ENCODE data around the gene PATZ1.

PATZ1 gene

DNA sequence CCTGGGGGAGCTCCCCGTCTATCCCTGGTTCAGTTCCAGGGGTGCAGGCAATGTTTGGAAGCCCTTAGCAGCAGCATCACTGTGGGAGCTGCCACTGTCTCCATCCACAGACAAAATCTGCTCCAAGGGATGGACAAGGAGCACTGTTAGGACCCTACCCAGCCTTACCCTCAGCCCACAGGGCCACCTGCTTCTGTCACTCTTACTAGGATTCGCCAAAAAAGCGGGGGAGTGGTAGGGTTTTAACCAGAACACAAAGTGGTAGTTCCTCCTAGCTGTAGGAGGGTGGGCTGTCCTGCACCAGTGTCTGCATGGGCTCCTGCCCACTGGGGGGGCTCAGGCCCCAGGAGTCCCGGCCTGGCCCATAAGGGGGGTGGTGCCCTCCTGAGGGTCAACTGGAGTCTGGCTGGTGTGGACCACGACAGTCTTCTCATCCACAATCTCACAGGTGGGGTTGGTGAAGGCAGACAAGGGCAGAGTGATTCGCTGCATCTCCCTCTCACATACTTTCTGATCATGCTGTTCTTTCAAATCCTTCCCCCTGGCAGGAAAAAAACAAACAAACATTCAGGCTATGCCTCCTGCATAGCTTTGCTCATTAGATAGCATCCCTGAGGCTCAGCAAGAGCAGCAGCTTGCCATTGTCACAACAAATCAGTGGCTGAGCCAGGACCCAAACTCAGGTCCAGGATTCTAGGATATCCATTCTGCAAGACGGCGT lies 63.2 kb downstream of the PATZ1 start:
- TF ChIP-seq, protein P1, sequence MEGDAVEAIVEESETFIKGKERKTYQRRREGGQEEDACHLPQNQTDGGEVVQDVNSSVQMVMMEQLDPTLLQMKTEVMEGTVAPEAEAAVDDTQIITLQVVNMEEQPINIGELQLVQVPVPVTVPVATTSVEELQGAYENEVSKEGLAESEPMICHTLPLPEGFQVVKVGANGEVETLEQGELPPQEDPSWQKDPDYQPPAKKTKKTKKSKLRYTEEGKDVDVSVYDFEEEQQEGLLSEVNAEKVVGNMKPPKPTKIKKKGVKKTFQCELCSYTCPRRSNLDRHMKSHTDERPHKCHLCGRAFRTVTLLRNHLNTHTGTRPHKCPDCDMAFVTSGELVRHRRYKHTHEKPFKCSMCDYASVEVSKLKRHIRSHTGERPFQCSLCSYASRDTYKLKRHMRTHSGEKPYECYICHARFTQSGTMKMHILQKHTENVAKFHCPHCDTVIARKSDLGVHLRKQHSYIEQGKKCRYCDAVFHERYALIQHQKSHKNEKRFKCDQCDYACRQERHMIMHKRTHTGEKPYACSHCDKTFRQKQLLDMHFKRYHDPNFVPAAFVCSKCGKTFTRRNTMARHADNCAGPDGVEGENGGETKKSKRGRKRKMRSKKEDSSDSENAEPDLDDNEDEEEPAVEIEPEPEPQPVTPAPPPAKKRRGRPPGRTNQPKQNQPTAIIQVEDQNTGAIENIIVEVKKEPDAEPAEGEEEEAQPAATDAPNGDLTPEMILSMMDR (IDR thresholded peaks at IDR 0.05; ENCODE audit: extremely low read depth, missing control alignments) = no peak
- DNase-seq (ENCODE audit: low spot score) = no peak

DNA sequence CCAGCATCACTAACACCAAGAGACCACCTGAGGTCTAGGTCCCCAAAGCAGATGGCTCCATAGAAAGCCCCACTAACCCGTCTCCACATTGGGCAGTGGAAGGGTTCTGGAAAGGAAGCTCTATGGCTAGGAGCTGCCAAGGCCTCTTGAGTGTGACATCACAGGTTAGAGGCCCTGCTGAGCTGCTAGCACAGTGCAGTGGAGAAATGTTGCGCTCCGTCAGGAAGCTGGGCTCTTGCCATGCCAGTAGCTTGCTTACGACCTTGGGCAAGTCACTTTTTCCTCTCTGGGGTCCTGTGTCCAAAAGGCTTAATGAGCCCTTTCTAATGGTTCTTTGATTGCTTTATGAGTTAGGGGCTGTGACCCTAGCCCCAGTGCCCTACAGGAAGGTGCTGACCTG lies 64.4 kb downstream of the PATZ1 start:
- TF ChIP-seq, protein P1 (IDR thresholded peaks at IDR 0.05; ENCODE audit: extremely low read depth, missing control alignments) = no peak
- no peak for DNase-seq (ENCODE audit: low spot score)

DNA sequence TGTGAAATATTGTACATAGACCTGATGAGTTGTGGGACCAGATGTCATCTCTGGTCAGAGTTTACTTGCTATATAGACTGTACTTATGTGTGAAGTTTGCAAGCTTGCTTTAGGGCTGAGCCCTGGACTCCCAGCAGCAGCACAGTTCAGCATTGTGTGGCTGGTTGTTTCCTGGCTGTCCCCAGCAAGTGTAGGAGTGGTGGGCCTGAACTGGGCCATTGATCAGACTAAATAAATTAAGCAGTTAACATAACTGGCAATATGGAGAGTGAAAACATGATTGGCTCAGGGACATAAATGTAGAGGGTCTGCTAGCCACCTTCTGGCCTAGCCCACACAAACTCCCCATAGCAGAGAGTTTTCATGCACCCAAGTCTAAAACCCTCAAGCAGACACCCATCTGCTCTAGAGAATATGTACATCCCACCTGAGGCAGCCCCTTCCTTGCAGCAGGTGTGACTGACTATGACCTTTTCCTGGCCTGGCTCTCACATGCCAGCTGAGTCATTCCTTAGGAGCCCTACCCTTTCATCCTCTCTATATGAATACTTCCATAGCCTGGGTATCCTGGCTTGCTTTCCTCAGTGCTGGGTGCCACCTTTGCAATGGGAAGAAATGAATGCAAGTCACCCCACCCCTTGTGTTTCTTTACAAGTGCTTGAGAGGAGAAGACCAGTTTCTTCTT lies 66.2 kb downstream of the PATZ1 start:
- DNase-seq (ENCODE audit: low spot score) = no peak
- TF ChIP-seq, protein P1 (IDR thresholded peaks at IDR 0.05; ENCODE audit: extremely low read depth, missing control alignments) = no peak

DNA sequence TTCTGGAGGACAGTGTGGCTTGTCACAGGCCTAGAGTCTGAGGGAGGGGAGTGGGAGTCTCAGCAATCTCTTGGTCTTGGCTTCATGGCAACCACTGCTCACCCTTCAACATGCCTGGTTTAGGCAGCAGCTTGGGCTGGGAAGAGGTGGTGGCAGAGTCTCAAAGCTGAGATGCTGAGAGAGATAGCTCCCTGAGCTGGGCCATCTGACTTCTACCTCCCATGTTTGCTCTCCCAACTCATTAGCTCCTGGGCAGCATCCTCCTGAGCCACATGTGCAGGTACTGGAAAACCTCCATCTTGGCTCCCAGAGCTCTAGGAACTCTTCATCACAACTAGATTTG lies 66.8 kb downstream of the PATZ1 start:
- TF ChIP-seq, protein P1 (IDR thresholded peaks at IDR 0.05; ENCODE audit: extremely low read depth, missing control alignments) = no peak
- DNase-seq (ENCODE audit: low spot score) = no peak

DNA sequence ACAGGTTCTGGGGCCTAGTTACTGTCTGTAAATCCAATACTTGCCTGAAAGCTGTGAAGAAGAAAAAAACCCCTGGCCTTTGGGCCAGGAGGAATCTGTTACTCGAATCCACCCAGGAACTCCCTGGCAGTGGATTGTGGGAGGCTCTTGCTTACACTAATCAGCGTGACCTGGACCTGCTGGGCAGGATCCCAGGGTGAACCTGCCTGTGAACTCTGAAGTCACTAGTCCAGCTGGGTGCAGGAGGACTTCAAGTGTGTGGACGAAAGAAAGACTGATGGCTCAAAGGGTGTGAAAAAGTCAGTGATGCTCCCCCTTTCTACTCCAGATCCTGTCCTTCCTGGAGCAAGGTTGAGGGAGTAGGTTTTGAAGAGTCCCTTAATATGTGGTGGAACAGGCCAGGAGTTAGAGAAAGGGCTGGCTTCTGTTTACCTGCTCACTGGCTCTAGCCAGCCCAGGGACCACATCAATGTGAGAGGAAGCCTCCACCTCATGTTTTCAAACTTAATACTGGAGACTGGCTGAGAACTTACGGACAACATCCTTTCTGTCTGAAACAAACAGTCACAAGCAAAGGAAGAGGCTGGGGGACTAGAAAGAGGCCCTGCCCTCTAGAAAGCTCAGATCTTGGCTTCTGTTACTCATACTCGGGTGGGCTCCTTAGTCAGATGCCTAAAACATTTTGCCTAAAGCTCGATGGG lies 67.4 kb downstream of the PATZ1 start:
- no peak for DNase-seq (ENCODE audit: low spot score)
- TF ChIP-seq, protein P1 (IDR thresholded peaks at IDR 0.05; ENCODE audit: extremely low read depth, missing control alignments) = no peak

DNA sequence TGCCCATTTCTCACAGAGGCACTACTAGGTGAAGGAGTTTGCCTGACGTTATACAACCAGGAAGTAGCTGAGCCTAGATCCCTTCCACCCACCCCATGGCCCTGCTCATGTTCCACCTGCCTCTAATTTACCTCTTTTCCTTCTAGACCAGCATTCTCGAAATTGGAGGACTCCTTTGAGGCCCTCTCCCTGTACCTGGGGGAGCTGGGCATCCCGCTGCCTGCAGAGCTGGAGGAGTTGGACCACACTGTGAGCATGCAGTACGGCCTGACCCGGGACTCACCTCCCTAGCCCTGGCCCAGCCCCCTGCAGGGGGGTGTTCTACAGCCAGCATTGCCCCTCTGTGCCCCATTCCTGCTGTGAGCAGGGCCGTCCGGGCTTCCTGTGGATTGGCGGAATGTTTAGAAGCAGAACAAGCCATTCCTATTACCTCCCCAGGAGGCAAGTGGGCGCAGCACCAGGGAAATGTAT lies 68.0 kb downstream of the PATZ1 start:
- DNase-seq (ENCODE audit: low spot score) = no peak
- TF ChIP-seq, protein P1 (IDR thresholded peaks at IDR 0.05; ENCODE audit: extremely low read depth, missing control alignments) = no peak

DNA sequence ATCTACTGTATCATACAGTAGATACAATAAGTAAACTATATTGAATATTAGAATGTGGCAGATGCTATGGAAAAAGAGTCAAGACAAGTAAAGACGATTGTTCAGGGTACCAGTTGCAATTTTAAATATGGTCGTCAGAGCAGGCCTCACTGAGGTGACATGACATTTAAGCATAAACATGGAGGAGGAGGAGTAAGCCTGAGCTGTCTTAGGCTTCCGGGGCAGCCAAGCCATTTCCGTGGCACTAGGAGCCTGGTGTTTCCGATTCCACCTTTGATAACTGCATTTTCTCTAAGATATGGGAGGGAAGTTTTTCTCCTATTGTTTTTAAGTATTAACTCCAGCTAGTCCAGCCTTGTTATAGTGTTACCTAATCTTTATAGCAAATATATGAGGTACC lies 68.4 kb downstream of the PATZ1 start:
- no peak for DNase-seq (ENCODE audit: low spot score)
- TF ChIP-seq, protein P1 (IDR thresholded peaks at IDR 0.05; ENCODE audit: extremely low read depth, missing control alignments) = no peak

Data from GM20000 (cell line).